Lower leg skin (tissue), 4 donors: ENCODE measurements around the gene MBNL2. TPM values are rescaled to one million over a fixed set of nuclear protein-coding genes. Genes with fewer than 3 reads are reported as not detected.

ENCODE experiments used
- DNase-seq, 2 donors: peaks; one replicate each; pipeline ENCODE4 v3.0.0-alpha.2; 2019; ENCODE audit warnings: low spot score in 2 of 2
- H3K4me3 ChIP-seq: fragments of 200-600 bp; sonication (generic); 2 replicates; pipeline ENCODE4 v1.5.1; 2017; ENCODE audit warnings: mild to moderate bottlenecking, low read depth; ENCODE audit not compliant: poor library complexity, severe bottlenecking
- POLR2A ChIP-seq, 2 donors: fragments of 450-650 bp; IDR thresholded peaks; one replicate each; pipeline ENCODE4 v1.6.1; 2016 to 2017; ENCODE audit warnings: antibody characterized with exemption in 2 of 2, mild to moderate bottlenecking in 1 of 2, moderate library complexity in 1 of 2
- WGBS, 2 donors: methylation state at CpG; one replicate each; pipeline ENCODE4 v1.1.5; 2018; 5-methylcytosine and 5-hydroxymethylcytosine counted together
- intact Hi-C: fragments of 100-400 bp; cut with DNase I; formaldehyde crosslinking; loops from one replicate; pipeline ENCODE4 v1.15.0; 2023; ENCODE audit warnings: low total_unique reads
- total RNA-seq, 4 donors: library from RNA; depleted of rRNA; stranded (reverse); fragments of >200 nt; gene quantifications; one replicate each; pipeline ENCODE4 v1.1.0, GENCODE V29; 2016
- TF ChIP-seq, protein P1 (sequence below), 3 donors: fragments of 450-650 bp; IDR thresholded peaks; one replicate each; pipeline ENCODE4 v1.5.1; 2016; ENCODE audit warnings: antibody characterized with exemption in 3 of 3, mild to moderate bottlenecking in 3 of 3, moderate library complexity in 2 of 3

The MBNL2 gene
- total RNA-seq, 4 donors from 2014 or later: 37.6 to 59.5 (median 45.4) TPM

DNA sequence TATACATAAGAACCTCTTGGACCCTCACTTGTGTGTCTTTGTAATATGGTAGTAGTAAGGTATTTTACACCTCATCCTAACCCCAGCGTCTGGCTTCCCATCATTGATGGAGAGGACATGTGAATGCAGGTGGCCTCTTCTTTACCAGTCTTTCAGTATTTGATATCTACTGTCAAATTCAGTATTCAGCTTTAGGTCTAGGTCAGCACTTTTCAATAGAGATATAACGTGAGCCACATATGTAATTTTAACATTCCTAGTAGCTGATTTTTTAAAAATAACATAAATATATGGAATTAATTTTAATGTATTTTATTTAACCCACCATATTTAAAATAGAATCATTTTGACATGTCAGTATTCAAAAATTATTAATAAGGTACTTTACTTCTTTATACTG is 214.7 kb downstream of the MBNL2 start:
- no peak overlapping the region for H3K4me3 ChIP-seq
- 75 to 90% methylated on average over 2 of the region's 2 CpGs for WGBS, 2 donors
- intact Hi-C loops: no loop called here

DNA sequence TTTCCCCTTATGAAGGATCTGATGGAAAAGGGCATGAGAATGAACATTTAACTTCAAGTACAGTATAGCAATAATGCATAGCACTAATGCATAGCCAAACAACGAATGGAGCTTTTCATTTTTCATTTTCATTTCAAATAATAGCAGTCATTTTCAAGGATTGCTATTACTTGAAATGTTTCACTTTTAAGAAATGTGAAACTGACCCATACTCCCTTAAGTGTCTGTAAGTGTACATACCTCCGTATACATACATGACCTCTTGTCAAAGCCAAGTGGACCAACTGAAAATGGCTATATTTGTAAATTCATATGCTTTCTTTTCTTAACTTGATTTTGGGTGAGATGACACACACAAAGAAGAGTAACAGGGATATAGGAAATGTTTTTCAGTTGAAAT is 215.6 kb downstream of the MBNL2 start:
- DNase-seq: no peak
- no peak for TF ChIP-seq POLR2A (IDR thresholded peaks at IDR 0.05)
- TF ChIP-seq, protein P1, sequence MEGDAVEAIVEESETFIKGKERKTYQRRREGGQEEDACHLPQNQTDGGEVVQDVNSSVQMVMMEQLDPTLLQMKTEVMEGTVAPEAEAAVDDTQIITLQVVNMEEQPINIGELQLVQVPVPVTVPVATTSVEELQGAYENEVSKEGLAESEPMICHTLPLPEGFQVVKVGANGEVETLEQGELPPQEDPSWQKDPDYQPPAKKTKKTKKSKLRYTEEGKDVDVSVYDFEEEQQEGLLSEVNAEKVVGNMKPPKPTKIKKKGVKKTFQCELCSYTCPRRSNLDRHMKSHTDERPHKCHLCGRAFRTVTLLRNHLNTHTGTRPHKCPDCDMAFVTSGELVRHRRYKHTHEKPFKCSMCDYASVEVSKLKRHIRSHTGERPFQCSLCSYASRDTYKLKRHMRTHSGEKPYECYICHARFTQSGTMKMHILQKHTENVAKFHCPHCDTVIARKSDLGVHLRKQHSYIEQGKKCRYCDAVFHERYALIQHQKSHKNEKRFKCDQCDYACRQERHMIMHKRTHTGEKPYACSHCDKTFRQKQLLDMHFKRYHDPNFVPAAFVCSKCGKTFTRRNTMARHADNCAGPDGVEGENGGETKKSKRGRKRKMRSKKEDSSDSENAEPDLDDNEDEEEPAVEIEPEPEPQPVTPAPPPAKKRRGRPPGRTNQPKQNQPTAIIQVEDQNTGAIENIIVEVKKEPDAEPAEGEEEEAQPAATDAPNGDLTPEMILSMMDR (IDR thresholded peaks at IDR 0.05): no peak
- H3K4me3 ChIP-seq: no peak overlapping the region
- 77 to 79% methylated on average over 2 of the region's 2 CpGs for WGBS, 2 donors
- intact Hi-C loops: no loop called here

More for the DNA sequence above, 214.7 kb downstream of the MBNL2 start:
- no peak for TF ChIP-seq POLR2A (IDR thresholded peaks at IDR 0.05)
- TF ChIP-seq, protein P1 (IDR thresholded peaks at IDR 0.05): no peak
- no peak for DNase-seq

DNA sequence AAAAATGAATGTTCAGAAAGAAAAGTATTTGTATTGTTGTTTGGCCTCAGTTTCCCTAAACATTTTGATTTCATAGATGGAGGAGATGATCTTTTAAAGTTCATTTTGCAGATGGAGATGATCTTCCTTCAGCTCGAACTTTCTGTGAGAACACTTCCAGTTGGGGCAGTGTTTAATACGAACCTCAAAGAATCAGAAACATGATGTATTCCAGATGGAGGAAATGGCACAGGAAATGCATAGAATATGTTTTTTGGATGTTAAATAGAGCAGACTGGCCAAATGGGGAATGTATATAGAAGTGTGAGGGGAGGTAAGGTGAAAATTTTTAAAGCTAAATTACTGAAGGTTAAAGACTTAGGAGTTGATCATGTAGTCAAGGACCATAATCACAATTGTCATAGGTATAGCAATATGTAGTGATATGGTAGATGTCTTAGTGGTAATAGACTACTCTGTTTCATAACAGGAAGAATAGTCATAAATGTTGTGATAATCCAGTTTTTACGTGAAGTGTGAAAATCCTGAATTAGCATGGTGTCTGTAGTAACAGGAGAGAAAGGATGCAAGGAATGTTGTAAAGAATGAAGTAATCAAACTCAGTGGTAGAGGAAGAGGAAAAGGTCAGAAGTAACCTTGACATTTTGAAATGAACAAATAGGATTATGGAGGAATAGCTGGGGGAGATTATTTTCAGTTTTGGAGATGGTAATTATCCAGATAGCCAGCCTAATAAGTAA is 216.9 kb downstream of the MBNL2 start:
- no peak for TF ChIP-seq POLR2A (IDR thresholded peaks at IDR 0.05)
- TF ChIP-seq, protein P1 (IDR thresholded peaks at IDR 0.05): no peak
- no peak for DNase-seq
- H3K4me3 ChIP-seq: no peak overlapping the region
- 71 to 73% methylated on average over 3 of the region's 3 CpGs for WGBS, 2 donors
- intact Hi-C loops: no loop called here

DNA sequence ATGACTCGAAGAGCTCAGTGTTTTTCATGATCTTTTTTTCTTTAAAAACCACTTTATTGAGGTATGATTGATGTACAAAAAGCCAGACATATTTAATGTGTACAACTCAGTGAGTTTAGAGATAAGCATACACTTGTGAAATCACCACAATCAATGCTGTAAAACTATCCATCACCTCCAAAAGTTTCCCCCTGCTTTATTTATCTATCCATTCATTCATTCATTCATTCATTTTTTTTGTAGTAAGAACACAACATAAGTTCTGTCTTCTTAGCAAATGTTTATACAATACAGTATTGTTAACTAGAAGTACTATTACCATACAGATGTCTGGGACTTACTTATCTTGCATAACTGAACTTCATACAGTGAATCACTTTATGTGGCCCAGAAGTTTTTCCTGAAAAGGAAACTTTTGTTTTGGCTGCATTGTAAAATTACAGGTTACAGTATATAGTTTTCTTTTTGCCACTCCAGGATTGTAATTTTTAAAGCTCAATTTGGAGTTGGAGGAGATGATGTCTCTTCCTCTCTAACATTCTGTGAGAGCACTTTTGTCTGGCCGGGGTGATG is 218.6 kb downstream of the MBNL2 start:
- 75 to 77% methylated on average over 2 of the region's 2 CpGs for WGBS, 2 donors
- TF ChIP-seq, protein P1 (IDR thresholded peaks at IDR 0.05): no peak
- no peak for TF ChIP-seq POLR2A (IDR thresholded peaks at IDR 0.05)
- no peak overlapping the region for H3K4me3 ChIP-seq
- intact Hi-C loops: no loop called here
- no peak for DNase-seq

DNA sequence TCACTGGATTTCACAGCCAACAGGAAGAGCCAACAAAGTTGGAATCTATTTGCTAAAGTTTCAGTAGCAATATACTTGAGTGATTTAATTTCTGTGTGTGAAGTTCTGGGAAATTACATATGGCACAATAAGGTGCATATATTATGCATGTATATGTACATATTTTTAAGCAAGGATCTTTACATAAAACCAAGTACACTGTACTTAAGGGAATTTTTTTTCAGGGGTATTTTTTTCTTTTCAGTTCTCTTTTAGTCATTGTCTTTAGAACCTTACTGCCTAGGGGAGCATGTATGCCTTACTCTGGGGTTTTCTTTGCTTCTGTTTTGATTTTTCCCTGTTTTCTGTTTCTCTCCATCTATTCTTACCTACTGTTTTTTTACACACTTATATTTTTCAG is 219.2 kb downstream of the MBNL2 start:
- intact Hi-C loops: no loop called here
- no peak for DNase-seq
- no peak overlapping the region for H3K4me3 ChIP-seq
- TF ChIP-seq, protein P1 (IDR thresholded peaks at IDR 0.05): no peak
- no peak for TF ChIP-seq POLR2A (IDR thresholded peaks at IDR 0.05)

Other genes starting within 250 kb of the MBNL2 start
- gene OXGR1, start 227.9 kb upstream of the MBNL2 start, total RNA-seq: 10 to 100 TPM in 1 of 4 donors, 1 to 10 TPM in 2, under 1 TPM in 1; 0.80 to 12.3 (median 7.2) TPM
- gene RAP2A, start 211.8 kb downstream of the MBNL2 start, total RNA-seq: 10 to 100 TPM in 2 of 4 donors, 1 to 10 TPM in 2; 8.4 to 14.8 (median 10.3) TPM